Embryonic facial prominence (tissue), 1 donor: ENCODE measurements around the gene FGF18.

Experiments used
- DNase-seq: peaks from one replicate; pipeline ENCODE4 v3.0.0-alpha.2; 2016; ENCODE audit errors: extremely low spot score

Gene FGF18

GRCh38 chr5:171442287-171443042, 23.0 kb downstream of the FGF18 start:
- no peak for DNase-seq

- no peak for DNase-seq
These were observed 25.1 kb downstream of the FGF18 start for GRCh38 chr5:171444582-171444981.

DNA sequence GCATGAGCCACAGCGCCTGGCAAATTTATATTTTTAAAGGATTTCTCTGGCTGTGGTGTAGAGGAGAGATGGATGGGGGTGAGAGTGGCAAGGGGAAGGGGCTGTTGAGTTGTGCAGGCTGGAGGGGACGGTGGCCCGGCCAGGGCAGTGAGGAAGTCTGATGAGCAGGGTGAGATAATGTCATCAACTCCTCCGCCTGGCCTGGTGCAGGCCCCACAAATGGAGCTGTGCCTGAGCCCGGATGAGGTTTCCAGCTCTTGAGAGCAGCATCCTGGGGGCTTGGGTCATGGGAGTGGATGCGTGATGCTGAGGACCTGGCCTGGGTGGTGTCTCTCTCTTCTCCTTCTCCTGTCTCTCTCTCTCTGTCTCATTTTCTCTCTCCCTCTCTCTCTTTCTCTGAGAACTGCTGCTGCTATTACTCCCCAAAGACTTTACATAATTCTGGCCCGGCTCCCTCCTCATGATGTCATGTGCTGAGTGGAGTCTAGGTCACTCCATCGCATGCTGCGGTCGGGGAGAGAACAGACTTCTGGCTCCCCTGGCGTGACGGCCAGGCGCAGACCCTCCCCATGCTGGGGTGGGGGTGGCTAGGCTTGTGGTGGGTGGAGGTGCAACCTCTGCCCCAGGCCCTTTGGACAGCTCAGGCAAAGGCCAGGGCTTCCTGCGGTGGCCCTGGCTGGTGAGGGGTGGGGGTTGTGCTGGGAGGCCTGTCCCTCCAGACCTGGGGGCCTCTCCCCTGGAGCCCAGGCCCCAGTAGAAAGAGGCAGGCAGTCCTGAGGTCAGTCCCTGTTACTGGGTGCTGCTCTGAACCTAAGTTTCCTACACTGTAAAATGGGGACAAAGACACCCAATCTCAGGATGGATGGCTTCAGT, 26.4 kb downstream of the FGF18 start:
- DNase-seq = no peak

- DNase-seq = no peak
These were observed 27.8 kb downstream of the FGF18 start for GRCh38 chr5:171447226-171447625.

- no peak for DNase-seq
These were observed 30.0 kb downstream of the FGF18 start for GRCh38 chr5:171449426-171449825.

GRCh38 chr5:171450423-171451331, 31.2 kb downstream of the FGF18 start:
- no peak for DNase-seq

GRCh38 chr5:171451421-171451820, 32.0 kb downstream of the FGF18 start:
- no peak for DNase-seq

- no peak for DNase-seq
These were observed 33.7 kb downstream of the FGF18 start for GRCh38 chr5:171453056-171453725.

DNA sequence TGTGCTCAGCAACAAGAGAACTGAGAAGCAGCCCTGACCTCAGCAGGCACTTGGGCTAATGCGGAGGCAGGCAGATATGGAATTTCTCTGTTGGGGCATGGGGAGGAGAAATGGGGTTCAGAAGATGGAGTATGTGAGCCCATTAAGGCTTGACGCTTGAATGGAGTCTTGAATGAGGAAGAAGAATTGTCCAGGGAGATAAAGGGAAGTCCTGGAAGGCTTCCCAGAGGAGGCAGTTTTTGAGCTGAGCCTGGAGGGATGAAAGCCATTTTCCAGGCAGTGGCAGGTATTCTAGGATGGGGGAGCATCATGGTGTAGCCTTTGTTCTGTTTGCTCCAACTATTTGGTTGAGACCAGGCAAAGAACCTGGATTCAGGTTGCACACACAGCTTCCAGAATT, 34.5 kb downstream of the FGF18 start:
- no peak for DNase-seq

DNA sequence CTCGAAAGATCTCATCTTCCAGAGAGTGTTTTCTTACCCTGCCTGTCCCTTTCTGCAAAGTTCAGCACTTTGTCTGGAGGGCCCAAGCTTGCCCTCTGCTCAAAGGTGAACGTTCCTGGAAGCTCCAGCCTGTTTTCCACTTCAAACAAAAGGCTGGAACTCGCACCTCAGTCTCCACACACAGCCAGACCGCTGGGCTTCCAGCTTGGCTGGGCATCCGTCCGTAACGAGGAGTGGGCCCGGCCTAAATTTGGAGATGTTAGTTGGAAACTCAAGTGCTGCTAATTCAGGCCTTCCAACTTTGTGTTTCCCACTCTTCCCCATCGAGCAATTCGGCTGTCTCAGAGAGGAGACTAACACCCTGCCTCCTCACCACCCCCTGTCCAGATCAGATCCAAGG, 35.1 kb downstream of the FGF18 start:
- no peak for DNase-seq

- no peak for DNase-seq
These were observed 36.1 kb downstream of the FGF18 start for GRCh38 chr5:171455522-171455921.

GRCh38 chr5:171457208-171457981, 37.9 kb downstream of the FGF18 start:
- no peak for DNase-seq

- no peak for DNase-seq
These were observed 40.4 kb downstream of the FGF18 start for GRCh38 chr5:171459839-171460238.

GRCh38 chr5:171462136-171462927, 42.9 kb downstream of the FGF18 start:
- DNase-seq = no peak

DNA sequence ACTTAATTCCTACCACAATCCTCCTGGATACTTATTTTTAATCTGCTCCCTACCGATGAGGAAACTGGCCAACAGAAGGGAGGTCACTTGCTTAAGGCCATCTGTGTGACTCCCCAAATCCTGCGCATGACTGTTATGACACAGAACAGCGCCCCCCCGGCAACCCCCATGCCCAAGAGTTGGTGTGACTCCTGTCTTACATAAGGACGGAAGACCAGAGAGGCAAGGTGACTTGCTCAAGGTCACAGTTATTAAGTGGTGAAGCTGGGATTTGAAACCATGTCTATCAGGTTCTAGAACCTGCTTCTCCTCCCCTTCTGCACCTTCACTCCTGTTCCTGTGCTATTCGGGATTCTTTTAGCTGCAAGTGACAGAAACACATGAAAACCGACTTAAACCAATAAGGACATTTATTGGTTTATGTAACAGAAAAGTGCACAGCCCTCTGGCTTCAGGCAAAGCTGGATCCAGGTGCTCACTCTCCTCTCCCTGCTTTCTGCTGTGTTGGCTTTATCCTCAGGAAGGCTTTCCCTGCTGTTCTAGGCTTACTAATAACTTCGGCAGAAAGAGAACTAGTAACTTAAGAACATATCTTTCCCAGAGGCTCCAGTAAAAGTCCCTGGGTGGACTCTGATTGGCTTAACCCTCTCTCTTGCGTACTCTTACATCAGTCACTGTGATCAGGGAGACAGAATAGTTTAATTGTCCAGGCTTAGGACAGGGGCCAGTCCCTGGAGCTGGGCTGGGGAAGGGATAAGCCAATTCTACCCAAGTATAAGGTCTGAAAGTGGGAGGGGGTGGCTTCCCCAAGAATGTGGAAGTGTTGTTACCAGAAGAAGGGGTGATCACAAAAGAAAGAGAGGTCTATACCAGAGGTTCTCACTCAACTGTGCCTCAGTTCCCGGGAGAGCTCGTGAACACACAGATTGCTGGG, 43.7 kb downstream of the FGF18 start:
- no peak for DNase-seq

GRCh38 chr5:171463862-171464229, 44.4 kb downstream of the FGF18 start:
- no peak for DNase-seq

GRCh38 chr5:171464829-171465228, 45.4 kb downstream of the FGF18 start:
- DNase-seq = no peak

- no peak for DNase-seq
These were observed 47.7 kb downstream of the FGF18 start for GRCh38 chr5:171467107-171467506.

DNA sequence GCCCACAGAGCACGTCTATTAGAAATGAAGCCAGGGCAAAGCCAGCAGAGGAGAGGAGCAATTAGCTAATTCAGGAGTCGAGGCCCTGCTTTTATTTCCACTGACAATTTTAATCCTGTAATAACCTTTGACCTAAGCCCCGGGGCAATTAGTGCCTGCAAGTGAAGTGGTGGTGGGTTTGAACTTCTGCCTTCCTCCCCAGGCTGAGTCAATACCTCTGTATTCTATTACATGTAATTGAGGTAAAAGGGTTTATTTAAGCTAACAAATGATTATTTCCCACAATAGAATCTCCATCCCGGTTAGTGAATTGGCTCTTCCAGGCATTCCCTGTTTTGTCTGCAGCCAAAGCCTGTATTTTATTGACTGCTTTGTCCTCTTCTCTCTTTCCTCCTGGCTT, 49.9 kb downstream of the FGF18 start:
- DNase-seq = no peak
